ENCODE results near the gene BCL2L1.
A peak's percentile ranks its signal among the peaks of the same experiment; 100 is the strongest.

BCL2L1 gene

DNA sequence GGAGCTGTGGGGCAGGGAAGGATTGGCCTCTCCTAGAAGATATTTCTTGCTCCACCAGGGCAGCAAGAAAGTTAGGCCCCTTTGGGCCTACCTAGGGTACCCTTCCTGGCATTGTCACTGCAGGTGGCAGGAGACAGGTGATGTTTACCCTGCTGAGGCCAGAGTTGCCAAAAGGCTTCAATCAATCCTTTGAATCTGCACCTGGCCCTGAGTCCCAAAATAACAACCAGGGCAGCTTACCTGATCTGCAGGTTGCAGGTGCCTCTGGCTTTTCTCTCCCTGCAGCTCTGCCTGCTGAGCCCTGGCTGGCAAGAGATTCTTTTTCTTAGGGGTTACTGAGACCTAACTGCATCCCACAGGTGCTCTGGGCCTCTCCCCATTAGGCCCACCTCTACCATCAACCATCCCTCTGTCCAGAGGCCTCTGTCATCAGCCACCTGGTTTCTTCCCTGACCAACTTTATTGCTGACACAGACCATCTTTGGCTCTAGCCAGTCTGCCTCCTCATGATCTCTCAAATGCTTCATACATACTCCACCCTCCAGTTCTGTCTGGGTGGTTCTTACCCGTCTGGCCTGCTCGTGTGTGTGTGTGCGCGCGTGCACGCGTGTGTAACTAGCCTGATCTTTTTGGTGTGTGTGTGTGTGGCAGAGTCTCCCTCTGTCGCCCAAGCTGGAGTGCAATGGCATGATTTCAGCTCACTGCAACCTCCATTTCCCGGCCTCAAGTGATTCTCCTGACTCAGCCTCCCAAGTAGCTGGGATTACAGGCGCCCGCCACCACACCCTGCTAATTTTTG is 13.7 kb downstream of the BCL2L1 start:
- Histone ChIP-seq H3K9me3 (ENCODE audit: insufficient read depth, low read length) (no peaks in the 10 kb centered on the region), H3K9ac (ENCODE audit: low read length) (no peak overlapping the region), H3K36me3 (replicated peaks; ENCODE audit: low read depth, low read length) (peaks cover 71% of the 10 kb centered on the region), H2AFZ (ENCODE audit: low read depth, low read length) (no peak overlapping the region), H3K4me2 (ENCODE audit: low read length) (peak overlapping the region; percentile 6; the same call in 1 of the 2 replicates), H3K79me2 (ENCODE audit: low read length) (peaks cover 94% of the 10 kb centered on the region), H4K20me1 (ENCODE audit: insufficient read depth, low read length) (peaks cover 59% of the 10 kb centered on the region), H3K27me3 (ENCODE audit: low read depth, low read length) (no peaks in the 10 kb centered on the region), H3K27ac (ENCODE audit: low read length) (no peak overlapping the region), H3K4me3 (ENCODE audit: low read length) (no peak overlapping the region), H3K4me1 (ENCODE audit: low read length) (peaks cover 44% of the 10 kb centered on the region)
- TF ChIP-seq, protein P1, sequence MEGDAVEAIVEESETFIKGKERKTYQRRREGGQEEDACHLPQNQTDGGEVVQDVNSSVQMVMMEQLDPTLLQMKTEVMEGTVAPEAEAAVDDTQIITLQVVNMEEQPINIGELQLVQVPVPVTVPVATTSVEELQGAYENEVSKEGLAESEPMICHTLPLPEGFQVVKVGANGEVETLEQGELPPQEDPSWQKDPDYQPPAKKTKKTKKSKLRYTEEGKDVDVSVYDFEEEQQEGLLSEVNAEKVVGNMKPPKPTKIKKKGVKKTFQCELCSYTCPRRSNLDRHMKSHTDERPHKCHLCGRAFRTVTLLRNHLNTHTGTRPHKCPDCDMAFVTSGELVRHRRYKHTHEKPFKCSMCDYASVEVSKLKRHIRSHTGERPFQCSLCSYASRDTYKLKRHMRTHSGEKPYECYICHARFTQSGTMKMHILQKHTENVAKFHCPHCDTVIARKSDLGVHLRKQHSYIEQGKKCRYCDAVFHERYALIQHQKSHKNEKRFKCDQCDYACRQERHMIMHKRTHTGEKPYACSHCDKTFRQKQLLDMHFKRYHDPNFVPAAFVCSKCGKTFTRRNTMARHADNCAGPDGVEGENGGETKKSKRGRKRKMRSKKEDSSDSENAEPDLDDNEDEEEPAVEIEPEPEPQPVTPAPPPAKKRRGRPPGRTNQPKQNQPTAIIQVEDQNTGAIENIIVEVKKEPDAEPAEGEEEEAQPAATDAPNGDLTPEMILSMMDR (IDR thresholded peaks at IDR 0.05; ENCODE audit: low read depth, low read length) = no peak
- TF ChIP-seq EZH2phosphoT487 (IDR thresholded peaks at IDR 0.05; ENCODE audit: low read depth) = no peak

DNA sequence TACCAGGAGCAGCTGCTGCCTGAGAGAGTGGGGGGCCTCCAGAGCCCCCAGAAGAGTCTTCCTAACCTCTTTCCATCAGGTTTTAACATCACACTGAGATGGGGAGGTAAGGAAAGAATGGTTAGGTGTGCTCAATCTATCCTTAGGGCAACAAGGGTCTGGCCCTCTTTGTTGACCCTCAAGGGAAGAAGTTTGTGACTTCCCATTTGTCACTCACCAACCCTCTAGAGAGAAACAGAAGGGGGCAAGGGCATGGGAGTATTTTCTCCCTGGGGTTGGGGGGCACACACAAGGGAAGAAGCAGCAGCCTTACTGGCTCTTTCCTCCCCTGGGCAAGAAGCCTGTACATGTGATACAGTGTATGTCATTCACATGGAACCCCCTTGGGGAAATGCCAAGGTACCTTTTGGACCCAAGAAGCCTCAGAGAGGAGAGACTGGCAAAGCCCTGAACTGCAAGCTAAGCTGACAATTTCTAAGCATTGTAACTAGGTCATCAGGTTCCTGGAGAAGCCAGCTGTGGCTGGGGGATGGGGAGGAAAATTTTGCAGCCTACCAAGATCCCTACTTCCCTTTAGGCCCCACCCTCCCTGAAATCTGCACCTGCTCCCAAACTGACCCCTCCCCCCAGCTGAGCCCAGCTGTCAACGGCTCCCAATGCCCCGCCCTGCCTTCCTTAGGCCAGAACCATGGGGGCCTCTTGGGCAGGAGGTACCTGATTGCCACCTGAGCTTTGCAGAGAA is 14.5 kb downstream of the BCL2L1 start:
- Histone ChIP-seq H3K4me3 (ENCODE audit: low read length) (no peak overlapping the region), H3K27ac (ENCODE audit: low read length) (no peak overlapping the region), H3K79me2 (ENCODE audit: low read length) (peaks cover 89% of the 10 kb centered on the region), H3K36me3 (replicated peaks; ENCODE audit: low read depth, low read length) (peaks cover 65% of the 10 kb centered on the region), H3K4me1 (ENCODE audit: low read length) (peaks cover 42% of the 10 kb centered on the region), H3K4me2 (ENCODE audit: low read length) (peak overlapping the region; percentile 6; the same call in 1 of the 2 replicates), H3K27me3 (ENCODE audit: low read depth, low read length) (no peaks in the 10 kb centered on the region), H3K9ac (ENCODE audit: low read length) (no peak overlapping the region), H2AFZ (ENCODE audit: low read depth, low read length) (no peak overlapping the region), H3K9me3 (ENCODE audit: insufficient read depth, low read length) (no peaks in the 10 kb centered on the region), H4K20me1 (ENCODE audit: insufficient read depth, low read length) (peaks cover 59% of the 10 kb centered on the region)
- no peak for TF ChIP-seq EZH2phosphoT487 (IDR thresholded peaks at IDR 0.05; ENCODE audit: low read depth)
- TF ChIP-seq, protein P1 (IDR thresholded peaks at IDR 0.05; ENCODE audit: low read depth, low read length) = no peak

DNA sequence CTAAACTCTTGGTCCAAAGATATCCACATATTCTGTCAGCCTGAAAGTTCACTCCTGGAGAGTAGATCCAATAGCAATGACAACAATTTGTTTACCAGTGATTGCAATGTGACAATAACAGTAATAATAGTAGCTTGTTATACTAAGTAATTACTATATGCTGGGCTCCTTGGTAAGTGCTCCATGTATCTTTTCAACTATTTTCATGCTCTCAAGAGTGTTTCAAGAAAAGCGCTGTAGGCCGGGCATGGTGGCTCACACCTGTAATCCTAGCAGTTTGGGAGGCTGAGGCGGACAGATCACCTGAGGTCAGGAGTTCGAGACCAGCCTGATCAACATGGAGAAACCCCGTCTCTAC is 15.4 kb downstream of the BCL2L1 start:
- peaks cover 59% of the 10 kb centered on the region for H4K20me1 ChIP-seq (ENCODE audit: insufficient read depth, low read length)
- H3K9me3 ChIP-seq (ENCODE audit: insufficient read depth, low read length) = no peaks in the 10 kb centered on the region
- H3K79me2 ChIP-seq (ENCODE audit: low read length) = peaks cover 80% of the 10 kb centered on the region
- peaks cover 42% of the 10 kb centered on the region for H3K4me1 ChIP-seq (ENCODE audit: low read length)
- H3K9ac ChIP-seq (ENCODE audit: low read length) = no peak overlapping the region
- no peak for TF ChIP-seq EZH2phosphoT487 (IDR thresholded peaks at IDR 0.05; ENCODE audit: low read depth)
- TF ChIP-seq, protein P1 (IDR thresholded peaks at IDR 0.05; ENCODE audit: low read depth, low read length) = no peak
- no peak overlapping the region for H3K27ac ChIP-seq (ENCODE audit: low read length)
- no peak overlapping the region for H2AFZ ChIP-seq (ENCODE audit: low read depth, low read length)
- peak overlapping the region; percentile 39; the same call in 1 of the 2 replicates for H3K4me2 ChIP-seq (ENCODE audit: low read length)
- peaks cover 55% of the 10 kb centered on the region for H3K36me3 ChIP-seq (replicated peaks; ENCODE audit: low read depth, low read length)
- H3K27me3 ChIP-seq (ENCODE audit: low read depth, low read length) = no peaks in the 10 kb centered on the region
- H3K4me3 ChIP-seq (ENCODE audit: low read length) = no peak overlapping the region

DNA sequence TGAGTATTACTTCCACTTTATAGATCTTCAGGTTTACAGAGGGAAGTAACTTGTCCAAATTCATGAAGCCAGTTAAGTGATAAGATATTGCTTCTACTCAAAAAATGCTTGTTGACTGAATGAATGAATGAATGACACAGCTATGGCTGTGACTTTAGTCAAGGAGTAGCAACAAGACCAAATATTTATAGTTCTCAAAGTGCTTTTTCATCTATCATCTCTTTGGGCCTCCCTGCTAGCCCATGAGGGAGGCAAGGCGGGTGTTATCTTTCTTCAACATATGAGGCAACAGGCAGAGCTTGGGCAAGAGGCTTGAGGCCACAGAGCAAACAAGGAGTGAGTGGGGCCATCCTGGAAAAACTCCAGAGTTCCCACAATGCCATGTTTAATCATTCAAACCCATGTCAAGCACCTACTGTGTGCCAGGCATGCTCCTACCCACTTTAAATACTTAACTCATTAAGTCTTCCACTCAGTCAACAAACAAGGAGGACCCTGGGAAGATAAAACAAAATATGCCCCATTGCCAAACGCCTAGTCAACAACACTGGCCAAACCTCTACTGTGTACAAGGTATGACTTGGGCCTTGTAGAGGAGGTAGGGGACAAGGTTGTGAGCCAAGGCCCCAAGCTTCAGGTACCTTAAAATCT is 15.9 kb downstream of the BCL2L1 start:
- Histone ChIP-seq H3K4me1 (ENCODE audit: low read length) (peaks cover 42% of the 10 kb centered on the region), H3K4me2 (ENCODE audit: low read length) (peak overlapping the region; percentile 39)

More for the DNA sequence above, 15.9 kb downstream of the BCL2L1 start:
- H4K20me1 ChIP-seq (ENCODE audit: insufficient read depth, low read length) = peaks cover 58% of the 10 kb centered on the region
- TF ChIP-seq EZH2phosphoT487 (IDR thresholded peaks at IDR 0.05; ENCODE audit: low read depth) = no peak
- TF ChIP-seq, protein P1 (IDR thresholded peaks at IDR 0.05; ENCODE audit: low read depth, low read length) = no peak
- H2AFZ ChIP-seq (ENCODE audit: low read depth, low read length) = no peak overlapping the region
- H3K9ac ChIP-seq (ENCODE audit: low read length) = no peak overlapping the region; the same call in 1 of the 2 replicates
- H3K27ac ChIP-seq (ENCODE audit: low read length) = peak overlapping the region; percentile 66
- peaks cover 79% of the 10 kb centered on the region for H3K79me2 ChIP-seq (ENCODE audit: low read length)
- no peaks in the 10 kb centered on the region for H3K27me3 ChIP-seq (ENCODE audit: low read depth, low read length)
- H3K9me3 ChIP-seq (ENCODE audit: insufficient read depth, low read length) = no peaks in the 10 kb centered on the region
- H3K36me3 ChIP-seq (replicated peaks; ENCODE audit: low read depth, low read length) = peaks cover 54% of the 10 kb centered on the region
- H3K4me3 ChIP-seq (ENCODE audit: low read length) = peak overlapping the region; percentile 1; the same call in 1 of the 2 replicates

Data from OCI-LY3 (cell line).